Panc1 (cell line): ENCODE measurements around the gene ACTL10. TPM values are rescaled to one million over a fixed set of nuclear protein-coding genes. Genes with fewer than 3 reads are reported as not detected.

Experiments
- ATAC-seq: fragments of 200-7000 bp; cut with Tn5 transposase; 2 replicates; pipeline ENCODE4 v1.9.1; 2020; ENCODE audit warnings: mild to moderate bottlenecking, moderate library complexity
- BruUV-seq: library from RNA; stranded (reverse); fragments of 400-500 nt; replicated peaks from 2 replicates; lab custom pipeline; 2021; lab: Mats Ljungman, UMichigan
- CTCF ChIA-PET: fragments of 300-600 bp; sonication (Branson Sonifier 250); formaldehyde crosslinking; loops from one replicate; lab custom pipeline; 2022; ENCODE audit warnings: antibody characterized with exemption; lab: Charles Lee
- POLR2A ChIA-PET: fragments of 300-600 bp; sonication (Branson Sonifier 250); formaldehyde crosslinking; loops from one replicate; lab custom pipeline; 2022; ENCODE audit warnings: antibody characterized with exemption; lab: Charles Lee
- DNase-seq: peaks from one replicate; pipeline ENCODE4 v3.0.0-alpha.2; 2010; ENCODE audit warnings: low read depth, low spot score
- H3K27ac ChIP-seq: 2 replicates; pipeline ENCODE4 v1.5.1; 2011; ENCODE audit warnings: mild to moderate bottlenecking, low read length, inconsistent platforms
- H3K27me3 ChIP-seq: fragments of 200-500 bp; sonication (Bioruptor generic); 2 replicates; pipeline ENCODE4 v1.6.0; 2014; ENCODE audit warnings: low read length, inconsistent platforms; ENCODE audit not compliant: control insufficient read depth, insufficient read depth
- H3K36me3 ChIP-seq: fragments of 200-500 bp; sonication (Bioruptor generic); 2 replicates; pipeline ENCODE4 v1.5.1; 2014; ENCODE audit warnings: inconsistent platforms, mild to moderate bottlenecking, low read length, moderate library complexity; ENCODE audit not compliant: control insufficient read depth, insufficient read depth
- H3K4me1 ChIP-seq: 2 replicates; pipeline ENCODE4 v1.5.1; 2011; ENCODE audit warnings: inconsistent platforms, mild to moderate bottlenecking, low read length, moderate library complexity; ENCODE audit not compliant: control insufficient read depth, insufficient read depth
- H3K4me3 ChIP-seq, 2 experiments: 2 replicates each; pipeline ENCODE4 v1.5.1; 2011 to 2012; ENCODE audit warnings: low read depth in 2 of 2, low read length in 2 of 2, mild to moderate bottlenecking in 2 of 2, inconsistent platforms in 1 of 2, moderate library complexity in 1 of 2
- H3K9me3 ChIP-seq: fragments of 200-500 bp; sonication (Bioruptor generic); 2 replicates; pipeline ENCODE4 v1.5.1; 2014; ENCODE audit warnings: low read depth, mild to moderate bottlenecking, inconsistent platforms, low read length, moderate library complexity; ENCODE audit not compliant: control insufficient read depth, insufficient read depth
- POLR2AphosphoS5 ChIP-seq: IDR thresholded peaks from 2 replicates; pipeline ENCODE4 v1.6.1; 2012; ENCODE audit warnings: mild to moderate bottlenecking, low read depth, low read length, moderate library complexity
- SIN3A ChIP-seq: IDR thresholded peaks from 2 replicates; pipeline ENCODE4 v1.6.1; 2012; ENCODE audit warnings: low read depth, mild to moderate bottlenecking, low read length, moderate library complexity, borderline replicate concordance; ENCODE audit not compliant: insufficient read depth
- TCF7L2 ChIP-seq: IDR thresholded peaks from 2 replicates; pipeline ENCODE4 v1.6.1; 2011; ENCODE audit warnings: mild to moderate bottlenecking, low read depth, low read length, inconsistent platforms
- in situ Hi-C: cut with HindIII; loops from 2 replicates; pipeline ENCODE4 v1.10.0; 2016; ENCODE audit warnings: low sequenced_read_pairs, low pct_unique_long_range_greater_than_20kb
- intact Hi-C: fragments of 100-400 bp; cut with micrococcal nuclease; formaldehyde crosslinking; loops from one replicate; pipeline ENCODE4 v1.10.0; 2022; ENCODE audit not compliant: unreplicated experiment
- total RNA-seq: library from RNA; stranded (reverse); gene quantifications from one replicate; pipeline ENCODE4 v1.2.1, GENCODE V29; 2021; ENCODE audit not compliant: unreplicated experiment
- TF ChIP-seq, protein P1 (sequence below): fragments of 450-650 bp; IDR thresholded peaks from 2 replicates; pipeline ENCODE4 v1.5.1; 2017; ENCODE audit warnings: mild to moderate bottlenecking
- TF ChIP-seq, protein P2 (sequence below), 2 experiments: IDR thresholded peaks; 2 replicates each; pipeline ENCODE4 v1.6.1; 2011 to 2012; ENCODE audit warnings: low read depth in 2 of 2, control low read depth in 1 of 2, low read length in 1 of 2, mild to moderate bottlenecking in 1 of 2, moderate library complexity in 1 of 2; ENCODE audit not compliant: insufficient read depth in 1 of 2

The ACTL10 gene
- total RNA-seq, 1 experiment from 2014 or later, result not detected

DNA sequence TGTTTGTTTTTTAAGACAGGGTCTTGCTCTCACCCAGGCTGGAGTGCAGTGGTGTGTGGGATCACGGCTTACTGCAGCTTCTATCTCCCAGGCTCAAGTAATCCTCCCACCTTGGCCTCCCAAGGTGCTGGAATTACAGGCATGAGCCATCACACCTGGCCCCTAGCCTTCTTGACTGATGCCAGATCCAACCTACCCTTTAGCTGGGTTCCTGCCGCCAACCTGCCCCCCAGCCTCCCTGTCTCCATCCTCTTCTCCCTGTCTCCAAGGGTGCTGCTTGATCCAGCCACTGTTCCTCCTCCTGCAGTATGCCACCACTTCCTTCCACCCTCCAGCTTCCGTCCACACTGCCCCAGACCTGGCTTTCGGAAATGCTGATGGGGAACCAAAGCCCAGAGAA, 7.8 kb upstream of the ACTL10 start:
- intact Hi-C loops, result no loop called here
- in situ Hi-C loops, result no loop called here
- no peaks in the 10 kb centered on the region for H3K36me3 ChIP-seq
- ChIA-PET POLR2A (no interaction called here), CTCF (no interaction called here)
- no TSS peak for BruUV-seq
- no peaks in the 10 kb centered on the region for H3K9me3 ChIP-seq
- ATAC-seq (no peak), DNase-seq (no peak)
- TF ChIP-seq TCF7L2 (no peak), POLR2AphosphoS5 (no peak), SIN3A (no peak)
- TF ChIP-seq, protein P1, sequence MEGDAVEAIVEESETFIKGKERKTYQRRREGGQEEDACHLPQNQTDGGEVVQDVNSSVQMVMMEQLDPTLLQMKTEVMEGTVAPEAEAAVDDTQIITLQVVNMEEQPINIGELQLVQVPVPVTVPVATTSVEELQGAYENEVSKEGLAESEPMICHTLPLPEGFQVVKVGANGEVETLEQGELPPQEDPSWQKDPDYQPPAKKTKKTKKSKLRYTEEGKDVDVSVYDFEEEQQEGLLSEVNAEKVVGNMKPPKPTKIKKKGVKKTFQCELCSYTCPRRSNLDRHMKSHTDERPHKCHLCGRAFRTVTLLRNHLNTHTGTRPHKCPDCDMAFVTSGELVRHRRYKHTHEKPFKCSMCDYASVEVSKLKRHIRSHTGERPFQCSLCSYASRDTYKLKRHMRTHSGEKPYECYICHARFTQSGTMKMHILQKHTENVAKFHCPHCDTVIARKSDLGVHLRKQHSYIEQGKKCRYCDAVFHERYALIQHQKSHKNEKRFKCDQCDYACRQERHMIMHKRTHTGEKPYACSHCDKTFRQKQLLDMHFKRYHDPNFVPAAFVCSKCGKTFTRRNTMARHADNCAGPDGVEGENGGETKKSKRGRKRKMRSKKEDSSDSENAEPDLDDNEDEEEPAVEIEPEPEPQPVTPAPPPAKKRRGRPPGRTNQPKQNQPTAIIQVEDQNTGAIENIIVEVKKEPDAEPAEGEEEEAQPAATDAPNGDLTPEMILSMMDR, result no peak
- TF ChIP-seq, protein P2, sequence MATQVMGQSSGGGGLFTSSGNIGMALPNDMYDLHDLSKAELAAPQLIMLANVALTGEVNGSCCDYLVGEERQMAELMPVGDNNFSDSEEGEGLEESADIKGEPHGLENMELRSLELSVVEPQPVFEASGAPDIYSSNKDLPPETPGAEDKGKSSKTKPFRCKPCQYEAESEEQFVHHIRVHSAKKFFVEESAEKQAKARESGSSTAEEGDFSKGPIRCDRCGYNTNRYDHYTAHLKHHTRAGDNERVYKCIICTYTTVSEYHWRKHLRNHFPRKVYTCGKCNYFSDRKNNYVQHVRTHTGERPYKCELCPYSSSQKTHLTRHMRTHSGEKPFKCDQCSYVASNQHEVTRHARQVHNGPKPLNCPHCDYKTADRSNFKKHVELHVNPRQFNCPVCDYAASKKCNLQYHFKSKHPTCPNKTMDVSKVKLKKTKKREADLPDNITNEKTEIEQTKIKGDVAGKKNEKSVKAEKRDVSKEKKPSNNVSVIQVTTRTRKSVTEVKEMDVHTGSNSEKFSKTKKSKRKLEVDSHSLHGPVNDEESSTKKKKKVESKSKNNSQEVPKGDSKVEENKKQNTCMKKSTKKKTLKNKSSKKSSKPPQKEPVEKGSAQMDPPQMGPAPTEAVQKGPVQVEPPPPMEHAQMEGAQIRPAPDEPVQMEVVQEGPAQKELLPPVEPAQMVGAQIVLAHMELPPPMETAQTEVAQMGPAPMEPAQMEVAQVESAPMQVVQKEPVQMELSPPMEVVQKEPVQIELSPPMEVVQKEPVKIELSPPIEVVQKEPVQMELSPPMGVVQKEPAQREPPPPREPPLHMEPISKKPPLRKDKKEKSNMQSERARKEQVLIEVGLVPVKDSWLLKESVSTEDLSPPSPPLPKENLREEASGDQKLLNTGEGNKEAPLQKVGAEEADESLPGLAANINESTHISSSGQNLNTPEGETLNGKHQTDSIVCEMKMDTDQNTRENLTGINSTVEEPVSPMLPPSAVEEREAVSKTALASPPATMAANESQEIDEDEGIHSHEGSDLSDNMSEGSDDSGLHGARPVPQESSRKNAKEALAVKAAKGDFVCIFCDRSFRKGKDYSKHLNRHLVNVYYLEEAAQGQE (IDR thresholded peaks at IDR 0.05; ENCODE audit: insufficient read depth in 1 of 2, low read depth in 2 of 2, low read length in 1 of 2), result no peak
- H3K27me3 ChIP-seq, result no peaks in the 10 kb centered on the region
- H3K4me3 ChIP-seq, result no peak overlapping the region
- H3K27ac ChIP-seq, result no peak overlapping the region
- H3K4me1 ChIP-seq, result peaks cover 6% of the 10 kb centered on the region

DNA sequence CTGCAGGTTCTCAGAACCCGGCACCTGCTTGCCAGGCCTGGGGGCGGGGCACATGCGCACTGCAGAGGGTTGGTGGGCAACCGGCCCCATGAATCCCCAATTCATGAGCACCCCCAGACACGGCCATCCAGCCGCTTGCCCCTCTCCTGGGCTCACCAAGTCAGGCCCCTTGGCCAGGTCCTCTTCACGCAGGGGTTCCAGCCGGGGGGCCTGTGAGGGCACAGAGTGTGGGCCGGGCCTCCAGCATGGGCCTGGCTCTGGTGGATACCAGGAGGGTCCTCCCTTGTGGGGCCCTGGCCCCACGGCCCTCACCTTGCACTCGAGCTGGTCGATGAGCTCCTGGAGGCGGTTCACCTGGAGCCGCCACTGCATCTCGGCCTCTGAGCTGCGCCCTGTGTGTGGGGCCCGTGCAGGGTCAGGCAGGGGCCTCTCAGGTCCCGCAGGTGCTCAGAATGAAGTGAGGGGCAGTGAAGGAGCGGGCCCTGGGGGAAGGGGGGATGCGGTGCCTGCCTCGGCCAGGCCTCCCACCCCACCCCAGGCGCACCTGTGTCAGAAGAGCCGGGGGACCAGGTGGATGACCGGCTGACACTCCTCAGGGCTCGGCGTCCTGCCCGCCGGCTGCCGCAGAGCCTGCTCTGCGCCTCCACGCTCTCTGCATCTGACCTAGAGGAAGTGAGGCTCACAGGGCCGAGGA, 7.3 kb upstream of the ACTL10 start:
- in situ Hi-C loops (no loop called here), intact Hi-C loops (no loop called here)
- ATAC-seq (no peak), DNase-seq (no peak)
- Histone ChIP-seq H3K27me3 (no peaks in the 10 kb centered on the region), H3K4me1 (peaks cover 11% of the 10 kb centered on the region), H3K4me3 (no peak overlapping the region), H3K9me3 (no peaks in the 10 kb centered on the region), H3K36me3 (no peaks in the 10 kb centered on the region), H3K27ac (no peak overlapping the region)
- TF ChIP-seq TCF7L2, result no peak
- TF ChIP-seq POLR2AphosphoS5, result no peak
- TF ChIP-seq, protein P1, result no peak
- TF ChIP-seq, protein P2 (IDR thresholded peaks at IDR 0.05; ENCODE audit: insufficient read depth in 1 of 2, low read depth in 2 of 2, low read length in 1 of 2), result no peak
- no peak for TF ChIP-seq SIN3A
- CTCF ChIA-PET, result no interaction called here
- no TSS peak for BruUV-seq
- POLR2A ChIA-PET, result no interaction called here
